Activated naive CD4-positive, alpha-beta T cell treated with Interleukin-2 at 50 U/mL for 16 hours (primary cell): ENCODE measurements around the gene FLT3LG.
A peak's percentile ranks its signal among the peaks of the same experiment; 100 is the strongest.
"Not testable (repeated sequence)": the region's sequence is repeated elsewhere in the genome, so short reads cannot be mapped to it uniquely, and the experiment has no call there.

Source experiments
- DNase-seq: peaks from one replicate; pipeline ENCODE4 v3.0.0-alpha.2; 2020

The FLT3LG gene

GRCh38 chr19:49441210-49441959, 32.6 kb upstream of the FLT3LG start, which contains the start of gene SLC17A7:
Gene SLC17A7 (minus strand): TSS chr19:49441527. CDS start chr19:49441379, 148 bp downstream.
- DNase-seq, result peak; percentile 49

- DNase-seq, result no peak
Measured at GRCh38 chr19:49441960-49442350, 32.1 kb upstream of the FLT3LG start.

- DNase-seq, result peak; percentile 32
Measured at GRCh38 chr19:49442354-49442753, 31.7 kb upstream of the FLT3LG start.

GRCh38 chr19:49442771-49443365, 31.1 kb upstream of the FLT3LG start:
- peak; percentile 59 for DNase-seq

GRCh38 chr19:49443366-49444099, 30.5 kb upstream of the FLT3LG start:
- peak; percentile 94 for DNase-seq

GRCh38 chr19:49444100-49444700, 29.8 kb upstream of the FLT3LG start:
- not testable (repeated sequence) for DNase-seq

- DNase-seq, result no peak
Measured at GRCh38 chr19:49445997-49446396, 28.0 kb upstream of the FLT3LG start.

- DNase-seq, result no peak
Measured at GRCh38 chr19:49447485-49448431, 26.3 kb upstream of the FLT3LG start.

GRCh38 chr19:49448432-49448786, 25.6 kb upstream of the FLT3LG start:
- no peak for DNase-seq

GRCh38 chr19:49450405-49450804, 23.6 kb upstream of the FLT3LG start:
- DNase-seq, result no peak

GRCh38 chr19:49451430-49452181, 22.4 kb upstream of the FLT3LG start, which contains the start of gene PIH1D1:
Gene PIH1D1 (minus strand): TSS chr19:49451814. CDS start chr19:49451574, 240 bp downstream.
- DNase-seq, result peak; percentile 94

- DNase-seq, result peak; percentile 98
Measured at GRCh38 chr19:49453013-49453756, 20.8 kb upstream of the FLT3LG start, which contains the start of gene ALDH16A1. Gene ALDH16A1 (plus strand): TSS chr19:49453225. CDS start chr19:49453332, 107 bp downstream.

GRCh38 chr19:49453757-49454240, 20.2 kb upstream of the FLT3LG start:
- no peak for DNase-seq

- DNase-seq, result no peak
Measured at GRCh38 chr19:49455773-49456172, 18.2 kb upstream of the FLT3LG start.

GRCh38 chr19:49456326-49456725, 17.7 kb upstream of the FLT3LG start:
- DNase-seq, result no peak

- no peak for DNase-seq
Measured at GRCh38 chr19:49458567-49458903, 15.5 kb upstream of the FLT3LG start.

GRCh38 chr19:49459388-49459787, 14.6 kb upstream of the FLT3LG start:
- DNase-seq, result no peak

- not testable (repeated sequence) for DNase-seq
Measured at GRCh38 chr19:49461130-49461529, 12.9 kb upstream of the FLT3LG start.

- DNase-seq, result no peak
Measured at GRCh38 chr19:49461656-49462055, 12.4 kb upstream of the FLT3LG start.

GRCh38 chr19:49462492-49462891, 11.5 kb upstream of the FLT3LG start:
- DNase-seq, result no peak
